Measurements from ENCODE around the gene YY1.

- TF ChIP-seq, protein P1, sequence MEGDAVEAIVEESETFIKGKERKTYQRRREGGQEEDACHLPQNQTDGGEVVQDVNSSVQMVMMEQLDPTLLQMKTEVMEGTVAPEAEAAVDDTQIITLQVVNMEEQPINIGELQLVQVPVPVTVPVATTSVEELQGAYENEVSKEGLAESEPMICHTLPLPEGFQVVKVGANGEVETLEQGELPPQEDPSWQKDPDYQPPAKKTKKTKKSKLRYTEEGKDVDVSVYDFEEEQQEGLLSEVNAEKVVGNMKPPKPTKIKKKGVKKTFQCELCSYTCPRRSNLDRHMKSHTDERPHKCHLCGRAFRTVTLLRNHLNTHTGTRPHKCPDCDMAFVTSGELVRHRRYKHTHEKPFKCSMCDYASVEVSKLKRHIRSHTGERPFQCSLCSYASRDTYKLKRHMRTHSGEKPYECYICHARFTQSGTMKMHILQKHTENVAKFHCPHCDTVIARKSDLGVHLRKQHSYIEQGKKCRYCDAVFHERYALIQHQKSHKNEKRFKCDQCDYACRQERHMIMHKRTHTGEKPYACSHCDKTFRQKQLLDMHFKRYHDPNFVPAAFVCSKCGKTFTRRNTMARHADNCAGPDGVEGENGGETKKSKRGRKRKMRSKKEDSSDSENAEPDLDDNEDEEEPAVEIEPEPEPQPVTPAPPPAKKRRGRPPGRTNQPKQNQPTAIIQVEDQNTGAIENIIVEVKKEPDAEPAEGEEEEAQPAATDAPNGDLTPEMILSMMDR (IDR thresholded peaks at IDR 0.05) = peak; percentile 68
- TF ChIP-seq TEAD1 (CRISPR knock-in tag; IDR thresholded peaks at IDR 0.05) (no peak), TCF7 (CRISPR knock-in tag; IDR thresholded peaks at IDR 0.05; ENCODE audit: low read depth) (no peak)
These were observed 79.2 kb downstream of the YY1 start for GRCh38 chr14:100317912-100318808.
